ENCODE results near the gene PRR33. TPM values are rescaled to one million over a fixed set of nuclear protein-coding genes. Genes with fewer than 3 reads are reported as not detected.
A peak's percentile ranks its signal among the peaks of the same experiment; 100 is the strongest.

Gene PRR33
- total and polyA plus RNA-seq, 10 of the 15 experiments (the other 5 are each of a cell fraction or from before 2014, with no cell fraction given): 0.02 to 1.0 (median 0.38) TPM; not detected in 6

DNA sequence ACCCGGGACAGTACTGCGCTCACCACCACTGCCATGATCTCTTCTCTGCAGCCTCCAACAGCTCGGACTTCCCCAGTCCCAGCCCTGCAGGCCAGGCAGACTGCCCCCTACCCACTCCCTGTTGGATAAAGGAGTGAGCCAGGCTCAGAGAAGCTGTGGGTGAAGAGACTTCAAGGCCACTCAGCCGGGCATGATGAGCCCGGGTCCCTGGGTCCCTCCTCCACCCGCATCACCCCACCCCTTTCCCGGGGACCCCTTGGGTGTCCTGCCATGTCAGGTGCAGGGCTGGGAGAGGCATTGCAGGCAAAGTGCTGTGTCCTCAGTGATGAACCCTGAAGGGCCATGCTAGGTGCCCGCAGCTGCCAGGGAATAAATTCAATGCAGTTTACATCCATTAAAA lies 24.3 kb downstream of the PRR33 start:
- H3K27me3 ChIP-seq (replicated peaks in 1 of 2; ENCODE audit: control insufficient read depth in 2 of 2, insufficient read depth in 2 of 2, low read length in 1 of 2): no peaks in the 10 kb centered on the region
- no peaks in the 10 kb centered on the region for H3K9me3 ChIP-seq (replicated peaks; ENCODE audit: control insufficient read depth, insufficient read depth, low read length)
- no peak overlapping the region for H3K4me2 ChIP-seq (ENCODE audit: control insufficient read depth, insufficient read depth)
- ChIA-PET CTCF (interaction anchor here (1.1 kb wide), 1 partner anchor 15 kb away, joined by 5 read pairs; no protein-coding TSS in a partner anchor), POLR2A (no interaction called here), RAD21 (ENCODE audit: unreplicated experiment) (no interaction called here), SMC1A (ENCODE audit: uncharacterized antibody, unreplicated experiment) (interaction anchor here (1.6 kb wide), 1 partner anchor 17 kb away, joined by 3 read pairs; no protein-coding TSS in a partner anchor)
- in situ Hi-C loops (cut with MboI) (no loop called here), intact Hi-C loops (cut with micrococcal nuclease; ENCODE audit: unreplicated experiment) (no loop called here)
- no peak overlapping the region for H3K4me3 ChIP-seq
- no peaks in the 10 kb centered on the region for H3K4me1 ChIP-seq (ENCODE audit: control insufficient read depth, insufficient read depth, low read length)
- TF ChIP-seq, protein P1, sequence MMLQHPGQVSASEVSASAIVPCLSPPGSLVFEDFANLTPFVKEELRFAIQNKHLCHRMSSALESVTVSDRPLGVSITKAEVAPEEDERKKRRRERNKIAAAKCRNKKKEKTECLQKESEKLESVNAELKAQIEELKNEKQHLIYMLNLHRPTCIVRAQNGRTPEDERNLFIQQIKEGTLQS (IDR thresholded peaks at IDR 0.05; ENCODE audit: borderline replicate concordance, extremely low read depth, low read depth, low read length): no peak
- TF ChIP-seq HDAC2 (IDR thresholded peaks at IDR 0.05): no peak
- no peak overlapping the region for H3K27ac ChIP-seq (ENCODE audit: control insufficient read depth, insufficient read depth)
- H3K9ac ChIP-seq (ENCODE audit: control insufficient read depth, insufficient read depth, low read length): no peak overlapping the region
- H3K79me2 ChIP-seq (ENCODE audit: control insufficient read depth, insufficient read depth, low read length): peaks cover 14% of the 10 kb centered on the region
- DNase-seq (ENCODE audit: low read depth, low spot score) (no peak), ATAC-seq (no peak), FAIRE-seq (no peak)
- WGBS (ENCODE audit: insufficient coverage, insufficient replicate concordance, low lambda C conversion rate, missing lambda C conversion rate): 59% methylated on average over 8 of the region's 8 CpGs
- H3K36me3 ChIP-seq (ENCODE audit: control insufficient read depth in 2 of 2, insufficient read depth in 2 of 2, low read length in 1 of 2): peaks cover 2 to 10% of the 10 kb centered on the region in 2 experiments; a peak in 3 of 4 replicates
- BruUV-seq (replicated peaks): no TSS peak
- H4K20me1 ChIP-seq (ENCODE audit: control insufficient read depth, insufficient read depth): peaks cover 5% of the 10 kb centered on the region
- no peak overlapping the region for H2AFZ ChIP-seq (ENCODE audit: control insufficient read depth, low read depth, low read length)

DNA sequence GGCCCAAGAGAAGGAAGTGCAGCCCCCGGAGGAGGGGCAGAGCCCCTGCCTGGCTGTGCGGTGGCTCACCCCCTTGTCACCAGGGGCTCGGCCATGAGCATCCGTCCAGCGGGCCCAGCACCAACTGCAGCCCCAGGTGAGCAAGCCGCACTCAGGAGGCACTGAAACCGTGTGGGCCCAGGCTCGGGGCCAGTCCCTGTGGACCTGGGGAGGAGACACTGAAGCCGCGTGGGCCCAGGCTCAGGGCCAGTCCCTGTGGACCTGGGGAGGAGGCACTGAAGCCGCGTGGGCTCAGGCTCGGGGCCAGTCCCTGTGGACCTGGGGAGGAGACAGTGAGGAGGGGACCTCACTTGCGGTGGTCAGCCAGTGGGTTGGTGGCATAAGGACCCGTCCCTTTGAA lies 24.9 kb downstream of the PRR33 start:
- Histone ChIP-seq H3K4me2 (ENCODE audit: control insufficient read depth, insufficient read depth) (no peak overlapping the region), H3K27ac (ENCODE audit: control insufficient read depth, insufficient read depth) (no peak overlapping the region), H2AFZ (ENCODE audit: control insufficient read depth, low read depth, low read length) (no peak overlapping the region), H3K9ac (ENCODE audit: control insufficient read depth, insufficient read depth, low read length) (no peak overlapping the region), H3K79me2 (ENCODE audit: control insufficient read depth, insufficient read depth, low read length) (peaks cover 20% of the 10 kb centered on the region), H3K4me3 (no peak overlapping the region), H3K9me3 (replicated peaks; ENCODE audit: control insufficient read depth, insufficient read depth, low read length) (no peaks in the 10 kb centered on the region), H3K27me3 (replicated peaks in 1 of 2; ENCODE audit: control insufficient read depth in 2 of 2, insufficient read depth in 2 of 2, low read length in 1 of 2) (no peaks in the 10 kb centered on the region), H3K36me3 (ENCODE audit: control insufficient read depth in 2 of 2, insufficient read depth in 2 of 2, low read length in 1 of 2) (peaks cover 2 to 10% of the 10 kb centered on the region in 2 experiments; a peak in 3 of 4 replicates), H3K4me1 (ENCODE audit: control insufficient read depth, insufficient read depth, low read length) (no peaks in the 10 kb centered on the region; the same call in 1 of the 2 replicates), H4K20me1 (ENCODE audit: control insufficient read depth, insufficient read depth) (peaks cover 9% of the 10 kb centered on the region)
- ChIA-PET RAD21 (ENCODE audit: unreplicated experiment) (no interaction called here), POLR2A (no interaction called here), SMC1A (ENCODE audit: uncharacterized antibody, unreplicated experiment) (interaction anchor here (1.6 kb wide), 1 partner anchor 16 kb away, joined by 3 read pairs; no protein-coding TSS in a partner anchor), CTCF (interaction anchor here (1.1 kb wide), 1 partner anchor 16 kb away, joined by 5 read pairs; no protein-coding TSS in a partner anchor)
- no peak for DNase-seq (ENCODE audit: low read depth, low spot score)
- intact Hi-C loops (cut with micrococcal nuclease; ENCODE audit: unreplicated experiment): no loop called here
- FAIRE-seq: no peak
- no TSS peak for BruUV-seq (replicated peaks)
- no peak for ATAC-seq
- WGBS (ENCODE audit: insufficient coverage, insufficient replicate concordance, low lambda C conversion rate, missing lambda C conversion rate): 64% methylated on average over 14 of the region's 15 CpGs
- in situ Hi-C loops (cut with MboI): no loop called here
- peak; percentile 23; the same call in 1 of the 2 replicates for TF ChIP-seq POLR2A (IDR thresholded peaks at IDR 0.05; ENCODE audit: low read depth, low read length)
- TF ChIP-seq ZNF384 (IDR thresholded peaks at IDR 0.05; ENCODE audit: borderline replicate concordance, low read depth, low read length): no peak
